ENCODE results near the gene ANKLE2. TPM values are rescaled to one million over a fixed set of nuclear protein-coding genes. Genes with fewer than 3 reads are reported as not detected.

The ANKLE2 gene
- polyA plus RNA-seq, 1 donor from 2014 or later: 72.3 TPM

DNA sequence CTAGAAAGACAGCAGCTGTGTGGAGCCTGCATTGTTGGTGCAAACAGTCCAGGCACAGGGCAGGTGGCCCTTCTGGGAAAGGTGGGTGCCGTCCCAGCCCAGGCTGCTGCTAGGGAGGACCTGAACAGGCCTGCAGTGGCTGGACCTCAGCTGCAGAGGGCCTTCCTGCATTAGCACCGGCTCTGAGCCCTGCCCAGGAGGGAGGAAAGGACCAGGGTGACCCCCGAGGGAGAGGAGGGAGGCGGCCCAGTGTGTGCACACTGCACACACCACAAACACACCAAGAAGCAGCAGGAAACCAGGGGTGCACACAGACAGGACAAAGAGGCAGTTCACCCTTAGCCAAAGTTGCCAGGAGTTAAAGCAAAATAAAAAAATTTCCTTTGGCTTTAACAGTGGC, 59.0 kb downstream of the ANKLE2 start:
- H3K79me2 ChIP-seq (replicated peaks; ENCODE audit: insufficient read depth, low read length): no peaks in the 10 kb centered on the region
- H3K4me2 ChIP-seq (ENCODE audit: low read length): no peak overlapping the region
- H3K36me3 ChIP-seq (ENCODE audit: insufficient read depth, low read length): no peaks in the 10 kb centered on the region
- H3K9ac ChIP-seq (ENCODE audit: low read length): no peak overlapping the region
- no peak overlapping the region for H3K27ac ChIP-seq (ENCODE audit: low read length)
- no peak overlapping the region for H3K4me3 ChIP-seq (ENCODE audit: low read length)
- H2AFZ ChIP-seq (ENCODE audit: low read depth, low read length): no peak overlapping the region
- H3K9me2 ChIP-seq (ENCODE audit: insufficient read depth, low read length): no peaks in the 10 kb centered on the region
- no peaks in the 10 kb centered on the region for H3K9me3 ChIP-seq (ENCODE audit: low read length)
- H4K20me1 ChIP-seq (ENCODE audit: insufficient read depth): no peaks in the 10 kb centered on the region
- H3F3A ChIP-seq (ENCODE audit: insufficient read depth, low read length, poor library complexity, severe bottlenecking): no peaks in the 10 kb centered on the region
- TF ChIP-seq SMC3 (conservative IDR thresholded peaks at IDR 0.05; ENCODE audit: poor library complexity) (no peak), POLR2AphosphoS5 (IDR thresholded peaks at IDR 0.05) (no peak), EZH2 (IDR thresholded peaks at IDR 0.05; ENCODE audit: borderline replicate concordance, insufficient read depth, low read length, poor library complexity, severe bottlenecking) (no peak), EP300 (conservative IDR thresholded peaks at IDR 0.05; ENCODE audit: poor library complexity, severe bottlenecking) (no peak), MXI1 (conservative IDR thresholded peaks at IDR 0.05; ENCODE audit: poor library complexity, severe bottlenecking) (no peak), TAF1 (IDR thresholded peaks at IDR 0.05; ENCODE audit: low read depth) (no peak), RAD21 (conservative IDR thresholded peaks at IDR 0.05) (no peak)
- TF ChIP-seq, protein P1, sequence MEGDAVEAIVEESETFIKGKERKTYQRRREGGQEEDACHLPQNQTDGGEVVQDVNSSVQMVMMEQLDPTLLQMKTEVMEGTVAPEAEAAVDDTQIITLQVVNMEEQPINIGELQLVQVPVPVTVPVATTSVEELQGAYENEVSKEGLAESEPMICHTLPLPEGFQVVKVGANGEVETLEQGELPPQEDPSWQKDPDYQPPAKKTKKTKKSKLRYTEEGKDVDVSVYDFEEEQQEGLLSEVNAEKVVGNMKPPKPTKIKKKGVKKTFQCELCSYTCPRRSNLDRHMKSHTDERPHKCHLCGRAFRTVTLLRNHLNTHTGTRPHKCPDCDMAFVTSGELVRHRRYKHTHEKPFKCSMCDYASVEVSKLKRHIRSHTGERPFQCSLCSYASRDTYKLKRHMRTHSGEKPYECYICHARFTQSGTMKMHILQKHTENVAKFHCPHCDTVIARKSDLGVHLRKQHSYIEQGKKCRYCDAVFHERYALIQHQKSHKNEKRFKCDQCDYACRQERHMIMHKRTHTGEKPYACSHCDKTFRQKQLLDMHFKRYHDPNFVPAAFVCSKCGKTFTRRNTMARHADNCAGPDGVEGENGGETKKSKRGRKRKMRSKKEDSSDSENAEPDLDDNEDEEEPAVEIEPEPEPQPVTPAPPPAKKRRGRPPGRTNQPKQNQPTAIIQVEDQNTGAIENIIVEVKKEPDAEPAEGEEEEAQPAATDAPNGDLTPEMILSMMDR (IDR thresholded peaks at IDR 0.05; ENCODE audit: poor library complexity, severe bottlenecking): no peak
- TF ChIP-seq, protein P2, sequence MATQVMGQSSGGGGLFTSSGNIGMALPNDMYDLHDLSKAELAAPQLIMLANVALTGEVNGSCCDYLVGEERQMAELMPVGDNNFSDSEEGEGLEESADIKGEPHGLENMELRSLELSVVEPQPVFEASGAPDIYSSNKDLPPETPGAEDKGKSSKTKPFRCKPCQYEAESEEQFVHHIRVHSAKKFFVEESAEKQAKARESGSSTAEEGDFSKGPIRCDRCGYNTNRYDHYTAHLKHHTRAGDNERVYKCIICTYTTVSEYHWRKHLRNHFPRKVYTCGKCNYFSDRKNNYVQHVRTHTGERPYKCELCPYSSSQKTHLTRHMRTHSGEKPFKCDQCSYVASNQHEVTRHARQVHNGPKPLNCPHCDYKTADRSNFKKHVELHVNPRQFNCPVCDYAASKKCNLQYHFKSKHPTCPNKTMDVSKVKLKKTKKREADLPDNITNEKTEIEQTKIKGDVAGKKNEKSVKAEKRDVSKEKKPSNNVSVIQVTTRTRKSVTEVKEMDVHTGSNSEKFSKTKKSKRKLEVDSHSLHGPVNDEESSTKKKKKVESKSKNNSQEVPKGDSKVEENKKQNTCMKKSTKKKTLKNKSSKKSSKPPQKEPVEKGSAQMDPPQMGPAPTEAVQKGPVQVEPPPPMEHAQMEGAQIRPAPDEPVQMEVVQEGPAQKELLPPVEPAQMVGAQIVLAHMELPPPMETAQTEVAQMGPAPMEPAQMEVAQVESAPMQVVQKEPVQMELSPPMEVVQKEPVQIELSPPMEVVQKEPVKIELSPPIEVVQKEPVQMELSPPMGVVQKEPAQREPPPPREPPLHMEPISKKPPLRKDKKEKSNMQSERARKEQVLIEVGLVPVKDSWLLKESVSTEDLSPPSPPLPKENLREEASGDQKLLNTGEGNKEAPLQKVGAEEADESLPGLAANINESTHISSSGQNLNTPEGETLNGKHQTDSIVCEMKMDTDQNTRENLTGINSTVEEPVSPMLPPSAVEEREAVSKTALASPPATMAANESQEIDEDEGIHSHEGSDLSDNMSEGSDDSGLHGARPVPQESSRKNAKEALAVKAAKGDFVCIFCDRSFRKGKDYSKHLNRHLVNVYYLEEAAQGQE (IDR thresholded peaks at IDR 0.05; ENCODE audit: borderline replicate concordance): no peak
- H3K27me3 ChIP-seq (ENCODE audit: insufficient read depth, low read depth, low read length): no peaks in the 10 kb centered on the region

DNA sequence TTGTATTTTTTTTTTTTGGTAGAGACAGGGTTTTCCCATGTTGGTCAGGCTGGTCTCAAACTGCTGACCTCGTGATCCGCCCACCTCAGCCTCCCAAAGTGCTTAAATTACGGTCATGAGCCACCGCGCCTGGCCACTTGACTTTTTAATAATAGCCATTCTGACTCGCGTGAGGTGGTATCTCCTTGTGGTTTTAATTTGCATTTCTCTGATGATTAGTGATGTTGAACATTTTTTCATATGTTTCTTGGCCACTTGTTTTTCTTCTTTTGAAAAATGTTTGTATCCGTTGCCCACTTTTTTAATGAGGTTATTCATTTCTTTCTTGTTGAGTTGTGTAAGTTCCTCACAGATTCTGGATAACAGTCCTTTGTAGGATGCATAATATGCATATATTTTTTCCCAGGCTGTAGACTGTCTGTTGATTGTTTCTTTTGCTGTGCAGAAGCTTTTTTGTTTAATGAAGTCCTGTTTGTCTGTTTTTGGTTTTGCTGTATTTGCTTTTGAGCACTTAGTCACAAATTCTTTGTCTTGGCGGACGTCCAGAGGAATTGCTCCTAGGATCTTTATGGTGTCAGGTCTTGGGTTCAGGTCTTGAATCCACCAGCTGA, 61.3 kb downstream of the ANKLE2 start:
- Histone ChIP-seq H2AFZ (ENCODE audit: low read depth, low read length) (no peak overlapping the region), H3K27ac (ENCODE audit: low read length) (no peak overlapping the region), H3K36me3 (ENCODE audit: insufficient read depth, low read length) (no peaks in the 10 kb centered on the region), H3F3A (ENCODE audit: insufficient read depth, low read length, poor library complexity, severe bottlenecking) (no peaks in the 10 kb centered on the region), H3K79me2 (replicated peaks; ENCODE audit: insufficient read depth, low read length) (no peaks in the 10 kb centered on the region), H3K9ac (ENCODE audit: low read length) (no peak overlapping the region), H3K9me3 (ENCODE audit: low read length) (no peaks in the 10 kb centered on the region), H3K4me2 (ENCODE audit: low read length) (no peak overlapping the region), H3K27me3 (ENCODE audit: insufficient read depth, low read depth, low read length) (no peaks in the 10 kb centered on the region), H4K20me1 (ENCODE audit: insufficient read depth) (no peaks in the 10 kb centered on the region), H3K4me3 (ENCODE audit: low read length) (no peak overlapping the region), H3K9me2 (ENCODE audit: insufficient read depth, low read length) (no peaks in the 10 kb centered on the region)
- TF ChIP-seq POLR2AphosphoS5 (IDR thresholded peaks at IDR 0.05) (no peak), EZH2 (IDR thresholded peaks at IDR 0.05; ENCODE audit: borderline replicate concordance, insufficient read depth, low read length, poor library complexity, severe bottlenecking) (no peak), MXI1 (conservative IDR thresholded peaks at IDR 0.05; ENCODE audit: poor library complexity, severe bottlenecking) (no peak), TAF1 (IDR thresholded peaks at IDR 0.05; ENCODE audit: low read depth) (no peak), RAD21 (conservative IDR thresholded peaks at IDR 0.05) (no peak), EP300 (conservative IDR thresholded peaks at IDR 0.05; ENCODE audit: poor library complexity, severe bottlenecking) (no peak), SMC3 (conservative IDR thresholded peaks at IDR 0.05; ENCODE audit: poor library complexity) (no peak)
- TF ChIP-seq, protein P2 (IDR thresholded peaks at IDR 0.05; ENCODE audit: borderline replicate concordance): no peak
- TF ChIP-seq, protein P1 (IDR thresholded peaks at IDR 0.05; ENCODE audit: poor library complexity, severe bottlenecking): no peak

Data from neural cell (in vitro differentiated cells).